Activated CD4-positive, alpha-beta T cell treated with anti-CD3 and anti-CD28 coated beads, Interleukin-2, amount 50 U/mL, for 16 hours (primary cell): ENCODE data around the gene PNLDC1.
"Not testable (repeated sequence)": the region's sequence is repeated elsewhere in the genome, so short reads cannot be mapped to it uniquely, and the experiment has no call there.

Experiments
- DNase-seq: peaks from one replicate; pipeline ENCODE4 v3.0.0-alpha.2; 2020

Gene PNLDC1

GRCh38 chr6:159821726-159822125 is 21.6 kb downstream of the PNLDC1 start:
- DNase-seq = no peak

GRCh38 chr6:159823953-159824352 is 23.9 kb downstream of the PNLDC1 start:
- no peak for DNase-seq

GRCh38 chr6:159824690-159825089 is 24.6 kb downstream of the PNLDC1 start:
- DNase-seq = not testable (repeated sequence)

- DNase-seq = no peak
Measured at GRCh38 chr6:159826004-159826403, 25.9 kb downstream of the PNLDC1 start.

DNA sequence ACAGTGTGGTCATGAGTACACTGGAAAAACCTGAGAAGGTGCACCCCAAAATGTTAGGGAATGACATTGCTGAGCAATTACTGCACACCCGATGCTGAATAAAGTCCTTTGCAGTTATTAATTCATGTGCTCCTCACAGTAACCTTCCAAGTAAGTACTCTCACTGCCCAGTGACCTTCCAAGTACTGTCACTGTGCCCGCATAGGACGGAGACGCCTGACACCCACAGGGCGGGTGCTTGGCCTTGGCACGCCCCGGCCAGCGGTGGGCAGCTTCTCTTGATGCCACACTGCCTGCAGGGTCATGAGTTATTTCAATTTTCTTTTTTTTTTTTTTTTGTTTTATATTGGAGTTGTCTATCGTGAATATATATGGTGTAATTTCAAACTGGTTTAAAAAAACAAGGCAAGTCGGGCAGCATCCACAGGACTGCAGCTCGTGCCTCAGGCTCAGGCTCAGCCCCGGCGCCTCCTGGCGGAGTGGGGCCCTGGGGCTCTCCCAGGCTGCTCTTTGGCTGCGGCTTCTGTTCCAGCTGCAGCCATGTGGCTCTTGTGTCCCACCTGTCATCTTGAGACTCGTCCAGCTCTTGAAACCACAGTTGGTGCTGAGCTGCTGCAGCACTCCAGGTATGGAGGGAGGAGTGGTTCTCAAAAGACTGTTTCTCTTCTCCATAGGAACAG is 27.0 kb downstream of the PNLDC1 start:
- DNase-seq = no peak

GRCh38 chr6:159828074-159828473 is 28.0 kb downstream of the PNLDC1 start:
- DNase-seq = no peak

DNA sequence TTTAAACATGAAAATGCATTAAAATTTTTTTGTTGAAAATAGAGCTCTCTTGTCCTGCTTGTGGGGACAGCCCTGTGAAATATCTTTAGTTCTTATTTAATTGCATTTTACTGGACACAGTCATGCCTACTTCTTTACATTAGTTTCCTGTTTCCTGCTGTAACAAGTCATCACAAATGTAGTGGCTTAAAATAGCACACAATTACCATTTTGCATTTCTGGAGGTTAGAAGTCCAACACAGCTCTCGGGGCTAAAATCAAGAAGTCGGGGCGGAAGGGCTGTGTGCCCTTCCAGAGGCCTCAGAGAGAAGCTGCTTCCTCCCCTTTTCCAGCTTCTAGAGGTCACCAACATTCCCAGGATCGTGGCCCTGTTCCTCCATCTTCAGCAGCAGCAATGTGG is 29.4 kb downstream of the PNLDC1 start:
- no peak for DNase-seq

- DNase-seq = no peak
Measured at GRCh38 chr6:159830501-159831372, 30.7 kb downstream of the PNLDC1 start.

GRCh38 chr6:159831373-159831679 is 31.2 kb downstream of the PNLDC1 start:
- no peak for DNase-seq

DNA sequence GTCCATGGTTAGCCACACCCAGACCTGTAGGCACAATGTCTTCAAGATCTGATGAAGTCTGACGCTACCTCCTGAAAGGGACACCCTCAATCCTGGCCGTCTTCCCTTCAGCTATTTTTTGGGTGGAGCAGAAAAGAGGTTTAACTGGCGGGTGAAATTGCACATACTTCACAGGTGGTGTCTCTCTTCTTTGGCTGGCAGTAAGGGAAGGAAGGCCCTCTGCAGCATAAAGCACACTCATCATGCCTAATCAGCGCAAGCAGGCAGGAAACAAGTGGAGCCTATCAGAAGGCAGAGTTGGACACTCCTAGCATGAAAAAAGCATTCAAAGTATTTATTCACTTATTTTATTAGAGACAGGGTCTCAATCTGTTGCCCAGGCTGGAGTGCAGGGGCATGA is 32.9 kb downstream of the PNLDC1 start:
- no peak for DNase-seq

DNA sequence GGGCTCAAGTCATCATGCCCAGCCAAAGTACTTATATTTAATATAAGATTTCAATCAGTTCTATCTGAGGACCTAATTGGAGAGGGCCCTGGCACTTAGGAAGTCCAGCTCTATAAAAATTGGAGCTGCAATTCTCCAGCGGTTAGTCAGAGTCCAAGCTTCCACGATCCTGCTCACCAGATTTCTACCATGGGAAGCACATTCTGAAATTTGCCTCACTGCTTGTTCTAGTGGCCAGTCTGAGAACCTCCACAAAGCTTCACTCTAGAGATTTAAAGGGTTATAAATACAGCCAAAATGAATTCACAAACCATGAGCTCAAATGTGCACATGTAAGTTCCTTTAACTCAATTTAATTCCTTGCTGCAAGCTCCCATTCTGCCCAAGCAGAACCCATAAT is 33.5 kb downstream of the PNLDC1 start:
- no peak for DNase-seq

- DNase-seq = no peak
Measured at GRCh38 chr6:159833997-159834603, 34.0 kb downstream of the PNLDC1 start.

DNA sequence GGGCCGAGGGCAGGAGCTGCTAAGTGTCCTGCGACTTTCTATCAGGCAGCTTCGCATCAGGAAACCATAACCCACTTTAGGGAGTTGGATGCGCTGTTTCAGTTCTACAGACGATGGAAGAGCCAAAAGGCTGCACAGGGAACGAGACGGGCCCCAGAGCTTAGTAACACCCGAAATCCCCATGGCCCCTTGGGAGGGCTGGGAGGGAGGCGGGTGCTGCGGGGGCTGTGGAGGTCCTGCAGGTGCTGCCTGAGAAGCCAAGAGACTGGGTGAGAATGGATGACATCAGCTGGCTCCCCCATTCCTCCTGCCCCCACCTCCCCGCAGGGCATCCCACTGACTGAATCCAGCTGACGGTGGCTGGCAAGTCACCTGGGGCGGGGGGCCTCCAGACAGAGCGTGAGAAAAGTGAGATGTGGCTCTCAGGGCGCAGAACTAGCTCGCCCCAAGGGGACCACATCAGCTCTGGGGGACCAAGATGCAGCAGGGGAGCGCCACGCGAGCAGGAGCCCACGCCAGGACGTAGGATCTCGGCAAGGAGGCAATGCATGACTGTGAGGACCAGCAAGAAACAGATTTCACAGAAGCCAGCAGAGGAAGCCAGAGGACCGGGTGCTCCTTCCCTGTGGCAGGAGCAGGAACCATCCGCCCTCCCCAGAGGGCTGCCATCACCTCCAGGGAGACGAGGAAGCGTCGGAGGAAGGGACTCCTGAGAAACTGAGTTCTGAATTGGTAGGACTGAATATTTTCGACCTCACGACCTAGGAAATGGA is 36.8 kb downstream of the PNLDC1 start:
- DNase-seq = no peak

GRCh38 chr6:159837511-159837910 is 37.4 kb downstream of the PNLDC1 start:
- DNase-seq = no peak

GRCh38 chr6:159838020-159838744 is 38.1 kb downstream of the PNLDC1 start:
- no peak for DNase-seq

DNA sequence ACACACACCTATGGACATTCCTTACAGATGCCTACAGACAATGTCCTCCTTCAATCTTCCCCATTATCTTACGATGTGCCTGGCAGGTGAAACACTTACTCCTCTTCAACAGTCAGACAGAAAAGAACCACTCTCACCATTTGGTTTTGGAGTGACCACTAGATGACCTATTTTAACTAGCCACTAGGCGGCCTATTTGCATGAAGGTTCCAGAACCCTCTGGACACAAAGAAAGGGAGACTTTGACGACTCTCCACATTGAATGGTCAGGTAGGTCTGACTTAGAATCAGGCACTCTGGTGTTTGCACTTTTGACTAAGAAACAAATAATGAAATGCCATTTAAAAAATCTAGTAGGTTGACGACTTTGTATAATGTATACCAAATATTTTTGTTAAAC is 42.0 kb downstream of the PNLDC1 start:
- no peak for DNase-seq

DNA sequence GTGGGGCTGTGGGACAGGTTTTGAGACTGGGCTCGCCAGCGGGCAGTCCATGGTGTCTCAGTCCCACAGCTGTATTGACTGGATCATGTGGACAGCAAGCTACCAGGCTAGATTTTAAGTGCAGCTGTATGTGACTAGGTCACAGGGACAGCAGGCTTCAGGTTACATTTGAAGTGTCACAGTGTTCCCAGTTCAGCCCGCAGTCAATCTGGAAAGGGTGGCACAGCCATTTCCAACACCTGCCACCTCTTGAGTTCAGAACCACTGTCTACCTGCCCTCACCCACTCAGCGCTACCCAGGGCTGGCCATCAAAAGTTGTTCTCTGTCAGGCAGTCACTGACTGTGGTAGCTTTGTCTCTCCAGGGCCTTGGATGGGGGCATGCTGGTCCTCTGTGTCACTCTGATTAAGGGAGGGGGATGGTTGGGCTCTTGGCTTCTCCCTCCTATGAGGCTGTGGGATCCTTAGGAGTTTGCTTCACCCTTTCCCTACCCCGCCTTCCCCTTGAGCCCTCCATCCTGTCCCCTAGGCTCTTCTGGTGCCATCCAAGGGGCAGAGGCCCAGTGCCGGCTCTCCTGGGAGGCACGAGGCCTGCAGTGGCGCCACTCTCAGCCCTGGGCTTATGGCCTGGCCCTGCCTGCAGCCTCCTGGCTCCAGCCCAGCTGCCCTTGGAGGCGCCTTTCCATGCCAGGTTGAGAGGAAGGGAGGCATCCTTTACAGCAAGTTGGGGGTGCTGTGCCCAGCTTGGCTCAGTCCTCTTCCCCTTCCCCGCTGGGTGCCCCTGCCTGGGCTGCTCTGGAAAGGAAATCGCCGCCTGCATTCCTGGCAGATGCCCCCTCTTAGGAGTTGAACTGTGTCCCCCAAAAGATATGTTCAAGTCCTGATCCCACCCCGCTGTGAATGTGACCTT is 44.9 kb downstream of the PNLDC1 start:
- DNase-seq = no peak

DNA sequence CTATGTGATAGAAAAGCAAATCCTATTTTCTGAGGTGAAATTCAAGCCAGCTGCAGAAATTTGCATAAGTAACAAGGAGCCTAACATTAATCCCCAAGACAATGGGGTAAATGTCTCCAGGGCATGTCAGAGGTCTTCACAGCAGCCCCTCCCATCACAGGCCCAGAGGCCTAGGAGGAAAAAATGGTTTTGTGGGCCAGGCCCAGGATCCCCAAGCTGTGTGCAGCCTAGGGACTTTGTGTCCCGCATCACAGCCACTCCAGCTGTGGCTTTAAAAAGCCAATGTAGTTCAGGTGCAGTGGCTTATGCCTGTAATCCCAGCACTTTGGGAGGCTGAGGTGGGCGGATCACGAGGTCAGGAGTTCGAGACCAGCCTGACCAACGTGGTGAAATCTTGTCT is 48.5 kb downstream of the PNLDC1 start:
- DNase-seq = not testable (repeated sequence)

GRCh38 chr6:159849851-159850250 is 49.8 kb downstream of the PNLDC1 start:
- not testable (repeated sequence) for DNase-seq

DNA sequence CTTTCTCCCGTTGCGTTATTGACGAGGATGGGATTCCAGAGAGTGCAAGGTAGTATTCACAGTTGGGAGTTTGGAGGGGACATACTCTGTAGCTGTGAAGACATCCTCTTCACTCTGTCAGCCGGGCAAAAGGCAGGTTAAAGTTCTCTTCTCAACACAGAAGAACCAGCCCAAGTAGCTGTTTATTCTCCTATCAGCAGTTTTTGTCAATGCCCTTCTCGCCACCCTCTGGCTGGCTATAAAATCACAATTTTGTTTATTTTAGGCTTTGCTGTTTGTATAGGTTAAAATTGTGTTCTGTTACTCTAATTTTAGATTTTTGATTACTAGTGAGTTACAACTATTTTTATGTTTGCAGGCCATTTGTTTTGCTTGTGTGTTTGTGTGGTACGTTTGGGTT is 52.8 kb downstream of the PNLDC1 start:
- no peak for DNase-seq

- DNase-seq = no peak
Measured at GRCh38 chr6:159853754-159854153, 53.7 kb downstream of the PNLDC1 start.

DNA sequence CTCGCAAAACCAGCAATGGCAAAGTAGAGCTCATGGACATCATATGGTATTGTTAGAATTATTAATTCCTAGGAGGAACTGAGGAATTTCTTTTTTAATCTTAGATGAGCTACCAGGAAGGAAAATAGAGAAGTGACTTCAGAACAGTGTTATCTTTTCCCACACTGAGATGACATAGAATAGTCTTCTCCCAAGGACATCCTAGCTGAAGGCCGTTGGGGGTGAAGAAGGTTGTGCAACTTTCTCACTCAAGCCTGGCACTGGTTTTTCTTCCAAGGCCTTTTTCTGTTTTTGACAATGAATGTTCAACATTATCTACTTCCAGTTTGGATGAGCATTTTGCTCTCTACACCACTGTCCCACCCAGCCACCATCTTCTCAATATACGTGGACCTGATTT is 54.9 kb downstream of the PNLDC1 start:
- no peak for DNase-seq
